Esophagus muscularis mucosa (tissue), 4 donors: ENCODE measurements around the gene SGSH. TPM values are rescaled to one million over a fixed set of nuclear protein-coding genes. Genes with fewer than 3 reads are reported as not detected.

ENCODE experiments used
- DNase-seq: peaks from one replicate; pipeline ENCODE4 v3.0.0-alpha.2; 2017; ENCODE audit errors: extremely low spot score
- H3K27ac ChIP-seq, 4 donors: fragments of 200-600 bp; sonication (generic); replicated peaks in 1 of 4; 1 replicate in 3 of 4; 2 replicates in 1 of 4; pipeline ENCODE4 v1.5.1; 2016 to 2019; ENCODE audit warnings: mild to moderate bottlenecking in 1 of 4
- H3K27me3 ChIP-seq, 4 donors: fragments of 200-600 bp; sonication (generic); one replicate each; pipeline versions ENCODE4 v1.5.1 to v1.6.0; 2016 to 2019
- H3K36me3 ChIP-seq, 4 donors: fragments of 200-600 bp; sonication (generic); one replicate each; pipeline ENCODE4 v1.5.1; 2016 to 2019
- H3K4me1 ChIP-seq, 4 donors: fragments of 200-600 bp; sonication (generic); one replicate each; pipeline ENCODE4 v1.5.1; 2016 to 2019
- H3K4me3 ChIP-seq, 4 donors: fragments of 200-600 bp; sonication (generic); 1 replicate in 2 of 4; 2 replicates in 2 of 4; pipeline ENCODE4 v1.5.1; 2016 to 2019; ENCODE audit warnings: mild to moderate bottlenecking in 4 of 4, moderate library complexity in 1 of 4
- H3K9me3 ChIP-seq, 4 donors: fragments of 200-600 bp; sonication (generic); 1 replicate in 3 of 4; 2 replicates in 1 of 4; pipeline ENCODE4 v1.5.1; 2016 to 2019
- EP300 ChIP-seq: sonication (generic); formaldehyde crosslinking; IDR thresholded peaks from one replicate; pipeline ENCODE4 v1.6.1; 2017; ENCODE audit warnings: antibody characterized with exemption
- POLR2A ChIP-seq: fragments of 450-650 bp; IDR thresholded peaks from one replicate; pipeline ENCODE4 v1.6.1; 2017; ENCODE audit warnings: antibody characterized with exemption, moderate library complexity, mild to moderate bottlenecking, low read depth
- POLR2AphosphoS5 ChIP-seq, 2 donors: sonication (generic); formaldehyde crosslinking; IDR thresholded peaks; one replicate each; pipeline ENCODE4 v1.6.1; 2017; ENCODE audit warnings: antibody characterized with exemption in 2 of 2
- WGBS: methylation state at CpG from one replicate; pipeline ENCODE4 v1.1.5; 2018; 5-methylcytosine and 5-hydroxymethylcytosine counted together
- intact Hi-C: fragments of 100-400 bp; cut with DNase I; formaldehyde crosslinking; loops from one replicate; pipeline ENCODE4 v1.15.1; 2023
- total RNA-seq, 4 donors: library from RNA; depleted of rRNA; stranded (reverse); fragments of >200 nt; gene quantifications; one replicate each; pipeline versions ENCODE4 v1.1.0 to v1.2.1, GENCODE V29; 2016
- TF ChIP-seq, protein P1 (sequence below), 3 experiments: fragments of 200-600 bp in 2 of 3; fragments of 450-650 bp in 1 of 3; sonication (generic) in 2 of 3; IDR thresholded peaks; one replicate each; pipeline ENCODE4 v1.5.1; 2017 to 2019; ENCODE audit warnings: antibody characterized with exemption in 3 of 3, mild to moderate bottlenecking in 2 of 3, moderate library complexity in 1 of 3

SGSH gene
- total RNA-seq, 4 donors from 2014 or later: 12.9 to 24.4 (median 21.3) TPM

- H3K4me1 ChIP-seq: peaks cover 7 to 12% (median 12%) of the 10 kb centered on the region in 4 donors
- no peak overlapping the region for H3K27ac ChIP-seq
- DNase-seq: no peak
- H3K4me3 ChIP-seq: no peak overlapping the region
- intact Hi-C loops: no loop called here
- H3K27me3 ChIP-seq: peaks cover 0 to 11% (median 0%) of the 10 kb centered on the region in 4 donors
- H3K9me3 ChIP-seq: no peaks in the 10 kb centered on the region
- H3K36me3 ChIP-seq: no peaks in the 10 kb centered on the region
- 90% methylated on average over 9 of the region's 9 CpGs for WGBS
- TF ChIP-seq, protein P1, sequence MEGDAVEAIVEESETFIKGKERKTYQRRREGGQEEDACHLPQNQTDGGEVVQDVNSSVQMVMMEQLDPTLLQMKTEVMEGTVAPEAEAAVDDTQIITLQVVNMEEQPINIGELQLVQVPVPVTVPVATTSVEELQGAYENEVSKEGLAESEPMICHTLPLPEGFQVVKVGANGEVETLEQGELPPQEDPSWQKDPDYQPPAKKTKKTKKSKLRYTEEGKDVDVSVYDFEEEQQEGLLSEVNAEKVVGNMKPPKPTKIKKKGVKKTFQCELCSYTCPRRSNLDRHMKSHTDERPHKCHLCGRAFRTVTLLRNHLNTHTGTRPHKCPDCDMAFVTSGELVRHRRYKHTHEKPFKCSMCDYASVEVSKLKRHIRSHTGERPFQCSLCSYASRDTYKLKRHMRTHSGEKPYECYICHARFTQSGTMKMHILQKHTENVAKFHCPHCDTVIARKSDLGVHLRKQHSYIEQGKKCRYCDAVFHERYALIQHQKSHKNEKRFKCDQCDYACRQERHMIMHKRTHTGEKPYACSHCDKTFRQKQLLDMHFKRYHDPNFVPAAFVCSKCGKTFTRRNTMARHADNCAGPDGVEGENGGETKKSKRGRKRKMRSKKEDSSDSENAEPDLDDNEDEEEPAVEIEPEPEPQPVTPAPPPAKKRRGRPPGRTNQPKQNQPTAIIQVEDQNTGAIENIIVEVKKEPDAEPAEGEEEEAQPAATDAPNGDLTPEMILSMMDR (IDR thresholded peaks at IDR 0.05): no peak
- no peak for TF ChIP-seq POLR2A
- TF ChIP-seq EP300: no peak
- no peak for TF ChIP-seq POLR2AphosphoS5 (IDR thresholded peaks at IDR 0.05)
Measured at GRCh38 chr17:80185968-80186367, 34.2 kb downstream of the SGSH start.

DNA sequence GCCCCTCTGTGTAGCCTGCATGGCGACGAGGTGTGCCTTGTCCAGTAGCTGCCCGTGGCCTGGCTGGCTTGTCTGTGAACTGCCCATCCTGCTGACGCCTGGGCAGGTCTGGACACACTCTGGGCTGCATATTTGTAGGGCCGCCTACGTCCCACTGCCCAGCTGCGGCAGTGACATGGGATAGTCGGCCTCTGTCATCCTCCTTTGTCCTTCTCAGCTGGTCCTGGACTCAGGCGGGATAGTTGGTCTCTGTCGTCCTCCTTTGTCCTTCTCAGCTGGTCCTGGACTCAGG is 35.8 kb downstream of the SGSH start:
- Histone ChIP-seq H3K9me3 (no peaks in the 10 kb centered on the region), H3K27ac (no peak overlapping the region), H3K27me3 (peaks cover 0 to 5% (median 0%) of the 10 kb centered on the region in 4 donors), H3K4me3 (no peak overlapping the region), H3K36me3 (no peaks in the 10 kb centered on the region), H3K4me1 (peaks cover 7 to 12% (median 12%) of the 10 kb centered on the region in 4 donors)
- WGBS: no CpG with 5 or more reads among the region's 10 CpGs
- TF ChIP-seq POLR2AphosphoS5 (IDR thresholded peaks at IDR 0.05) (no peak), POLR2A (no peak), EP300 (no peak)
- TF ChIP-seq, protein P1 (IDR thresholded peaks at IDR 0.05): no peak
- no peak for DNase-seq
- intact Hi-C loops: no loop called here

GRCh38 chr17:80183581-80184422 is 36.3 kb downstream of the SGSH start:
- intact Hi-C loops: no loop called here
- Histone ChIP-seq H3K9me3 (no peaks in the 10 kb centered on the region), H3K27me3 (peaks cover 0 to 5% (median 0%) of the 10 kb centered on the region in 4 donors), H3K4me1 (peaks cover 7 to 12% (median 12%) of the 10 kb centered on the region in 4 donors), H3K27ac (no peak overlapping the region), H3K4me3 (no peak overlapping the region), H3K36me3 (no peaks in the 10 kb centered on the region)
- WGBS: 92% methylated on average over 17 of the region's 26 CpGs
- TF ChIP-seq POLR2A (no peak), POLR2AphosphoS5 (IDR thresholded peaks at IDR 0.05) (no peak), EP300 (no peak)
- TF ChIP-seq, protein P1 (IDR thresholded peaks at IDR 0.05): no peak
- no peak for DNase-seq

DNA sequence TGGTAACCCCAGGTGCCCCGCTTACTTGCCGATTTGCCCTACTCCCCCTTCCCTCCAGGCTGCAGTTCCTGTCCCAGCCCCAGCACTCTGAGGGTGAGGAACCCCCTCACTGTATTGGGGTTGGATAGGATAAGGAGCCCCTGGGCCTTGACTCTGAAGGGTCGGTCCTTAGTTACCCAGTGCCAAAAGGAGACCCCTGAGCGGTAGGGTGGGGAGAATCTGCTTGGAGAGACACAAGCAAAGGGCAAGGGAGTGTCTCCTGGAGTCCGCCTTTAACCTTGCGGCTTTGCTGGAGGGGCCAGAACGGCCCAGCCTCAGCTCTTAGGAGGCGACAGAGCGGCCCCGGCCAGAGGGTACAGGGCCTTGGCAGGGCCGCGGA is 37.3 kb downstream of the SGSH start:
- TF ChIP-seq EP300 (no peak), POLR2A (no peak), POLR2AphosphoS5 (IDR thresholded peaks at IDR 0.05) (no peak)
- TF ChIP-seq, protein P1 (IDR thresholded peaks at IDR 0.05): no peak
- WGBS: 90% methylated on average over 12 of the region's 12 CpGs
- no peak for DNase-seq
- peaks cover 2 to 8% (median 7%) of the 10 kb centered on the region in 4 donors for H3K4me1 ChIP-seq
- H3K9me3 ChIP-seq: no peaks in the 10 kb centered on the region
- intact Hi-C loops: no loop called here
- no peak overlapping the region for H3K27ac ChIP-seq
- H3K36me3 ChIP-seq: no peaks in the 10 kb centered on the region
- H3K4me3 ChIP-seq: no peak overlapping the region
- peaks cover 0 to 5% (median 0%) of the 10 kb centered on the region in 4 donors for H3K27me3 ChIP-seq
